Fibroblast of skin of back (primary cell): Measurements from ENCODE around the gene ZIM2.

Experiments used
- DNase-seq: peaks from one replicate; pipeline ENCODE4 v3.0.0-alpha.2; 2013

ZIM2 gene

DNA sequence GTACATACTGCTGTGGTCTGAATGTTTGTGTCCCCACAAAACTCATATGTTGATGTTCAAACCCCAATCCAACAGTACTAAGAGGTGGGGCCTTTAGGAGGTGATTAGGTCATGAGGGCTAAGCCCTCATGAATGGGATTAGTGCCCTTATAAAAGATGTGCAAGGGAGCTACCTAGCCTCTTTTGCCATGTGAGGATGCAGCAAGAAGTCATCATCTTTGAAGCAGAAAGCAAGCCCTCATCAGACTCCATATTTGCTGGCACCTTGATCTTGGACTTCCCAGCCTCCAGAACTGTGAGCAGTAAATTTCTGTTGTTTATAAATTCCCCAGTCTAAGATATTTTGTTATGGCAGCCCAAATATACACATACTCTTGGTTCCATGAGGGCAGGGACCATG is 33.9 kb downstream of the ZIM2 start:
- DNase-seq = no peak

DNA sequence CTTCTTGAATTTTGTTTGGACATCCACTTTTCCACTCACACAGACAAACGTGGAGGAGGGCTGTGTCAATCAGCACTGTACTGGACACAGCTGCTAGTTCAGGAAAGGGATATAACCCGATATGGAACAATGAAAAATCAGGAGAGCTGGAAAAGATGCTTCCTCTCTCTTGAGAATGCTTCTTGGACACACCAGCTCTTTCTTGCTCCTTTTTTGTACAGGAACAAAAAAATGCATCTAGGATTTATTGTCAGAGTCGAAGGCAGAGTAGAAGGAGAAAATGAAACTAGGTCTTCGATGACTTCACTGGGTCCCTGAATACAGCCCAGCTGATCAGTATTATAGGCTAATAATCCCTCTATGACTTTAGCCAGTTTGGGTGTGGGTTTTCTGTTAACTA is 62.2 kb downstream of the ZIM2 start:
- DNase-seq = no peak

DNA sequence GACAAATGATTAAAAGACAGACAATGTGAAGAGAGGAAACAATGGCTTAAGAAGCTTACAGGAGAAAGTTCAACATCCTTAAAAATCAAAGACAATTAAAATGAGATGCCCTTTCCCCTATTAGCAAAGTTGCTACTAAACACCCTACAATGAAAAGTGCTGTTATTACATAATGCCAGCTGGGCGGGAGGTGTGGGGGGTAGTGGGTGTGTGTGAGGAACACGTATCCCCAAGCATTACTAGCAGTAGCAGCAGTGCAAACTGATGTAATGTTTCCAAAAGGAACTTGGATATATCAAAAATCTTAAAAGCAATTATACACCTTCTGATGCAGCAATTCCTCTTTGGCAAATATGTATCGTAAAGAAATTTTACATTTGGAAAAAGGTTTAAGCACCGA is 70.9 kb downstream of the ZIM2 start:
- no peak for DNase-seq

DNA sequence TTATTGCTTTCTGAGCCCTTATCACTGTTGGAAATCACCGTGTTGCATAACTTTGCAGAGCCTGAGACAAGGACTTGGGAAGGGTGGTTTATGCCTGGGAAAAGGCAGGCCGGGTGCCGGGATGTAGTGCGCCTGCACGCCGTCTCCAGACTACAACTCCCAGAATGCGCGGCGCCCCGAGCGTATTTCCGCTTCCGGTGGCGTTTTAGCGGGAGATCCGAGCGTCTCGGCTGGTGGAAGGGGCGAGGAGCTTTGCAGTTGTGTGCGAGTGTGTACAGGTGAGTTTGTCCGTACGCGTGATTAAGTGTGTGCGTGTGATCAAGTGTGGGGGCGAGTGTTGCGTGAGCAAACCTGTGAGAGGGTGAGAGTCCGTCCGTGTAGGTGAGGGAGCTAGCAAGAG is 75.4 kb downstream of the ZIM2 start:
- DNase-seq = peak; percentile 38

DNA sequence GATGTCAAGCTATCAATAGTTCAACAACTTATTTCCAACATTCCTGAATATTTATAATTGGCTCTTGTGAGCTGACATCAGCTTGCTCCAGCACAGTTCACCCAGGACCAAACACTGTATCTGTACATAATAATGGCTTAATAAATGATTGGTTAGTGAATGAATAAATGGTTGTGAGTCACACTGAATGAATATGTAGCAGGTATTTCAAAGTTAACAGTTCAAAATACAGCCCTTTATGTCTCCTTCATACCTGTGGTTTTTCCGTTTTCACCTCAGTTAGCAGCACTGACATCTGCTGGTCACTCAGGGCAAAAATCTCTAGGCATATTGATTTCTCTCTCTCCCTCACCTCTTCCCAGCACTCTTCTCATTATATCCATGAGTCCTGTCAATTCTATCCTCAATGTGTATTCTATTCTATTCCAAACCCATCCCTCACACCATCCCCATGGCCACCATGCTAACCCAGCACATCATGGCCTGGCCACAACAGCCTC is 76.3 kb downstream of the ZIM2 start:
- no peak for DNase-seq

DNA sequence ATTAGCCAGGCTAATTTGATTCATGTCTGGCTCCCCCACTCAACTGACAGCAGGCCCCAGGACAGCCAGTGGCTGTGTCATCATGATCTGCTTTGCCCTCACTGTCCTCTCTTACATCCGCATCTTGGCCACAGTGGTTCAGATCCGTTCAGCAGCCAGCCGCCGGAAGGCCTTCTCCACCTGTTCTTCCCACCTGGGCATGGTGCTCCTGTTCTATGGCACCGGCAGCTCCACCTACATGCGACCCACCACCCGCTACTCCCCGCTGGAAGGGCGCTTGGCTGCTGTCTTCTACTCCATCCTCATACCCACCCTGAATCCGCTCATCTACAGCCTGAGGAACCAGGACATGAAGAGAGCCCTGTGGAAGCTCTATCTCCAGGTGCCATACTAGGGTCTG is 79.7 kb downstream of the ZIM2 start:
- no peak for DNase-seq

DNA sequence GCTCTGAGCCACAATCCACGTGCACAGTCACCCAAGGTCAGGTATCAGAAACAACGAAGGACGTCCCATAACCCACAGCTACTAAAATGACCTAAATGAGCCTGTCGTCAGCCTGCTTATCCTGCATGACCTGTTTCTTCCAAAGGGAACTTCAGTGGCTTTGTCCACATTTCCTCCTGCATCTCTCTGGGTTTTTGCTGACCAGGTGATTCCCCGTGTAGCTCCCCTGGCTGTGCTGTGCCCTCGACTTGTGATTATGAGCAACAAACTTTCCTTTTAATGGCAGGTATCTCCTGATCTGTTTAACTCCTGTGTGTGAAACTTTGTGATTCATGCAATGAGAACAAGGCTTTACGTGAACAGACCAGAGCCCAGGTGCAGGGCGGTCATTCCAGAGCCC is 81.0 kb downstream of the ZIM2 start:
- no peak for DNase-seq

DNA sequence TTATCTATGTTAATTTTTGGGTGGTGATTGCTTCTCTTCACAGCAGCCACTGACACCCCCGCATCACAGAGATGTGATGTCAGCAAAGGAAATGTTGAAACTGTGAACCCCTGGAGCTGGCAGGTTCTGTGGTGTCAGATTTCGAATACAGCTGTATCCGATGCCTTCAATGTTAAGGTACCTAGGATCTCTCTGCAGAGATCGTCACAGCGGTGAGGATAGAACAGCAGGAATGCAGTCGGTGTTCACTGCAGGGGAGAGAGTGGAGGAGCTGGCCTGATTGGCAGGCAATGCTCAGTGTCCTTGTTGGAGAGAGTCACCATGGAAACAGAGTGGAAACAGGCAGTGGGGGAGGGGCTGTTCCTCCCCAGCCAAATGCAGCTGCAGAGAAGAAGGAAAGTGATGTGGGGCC is 89.4 kb downstream of the ZIM2 start:
- no peak for DNase-seq

DNA sequence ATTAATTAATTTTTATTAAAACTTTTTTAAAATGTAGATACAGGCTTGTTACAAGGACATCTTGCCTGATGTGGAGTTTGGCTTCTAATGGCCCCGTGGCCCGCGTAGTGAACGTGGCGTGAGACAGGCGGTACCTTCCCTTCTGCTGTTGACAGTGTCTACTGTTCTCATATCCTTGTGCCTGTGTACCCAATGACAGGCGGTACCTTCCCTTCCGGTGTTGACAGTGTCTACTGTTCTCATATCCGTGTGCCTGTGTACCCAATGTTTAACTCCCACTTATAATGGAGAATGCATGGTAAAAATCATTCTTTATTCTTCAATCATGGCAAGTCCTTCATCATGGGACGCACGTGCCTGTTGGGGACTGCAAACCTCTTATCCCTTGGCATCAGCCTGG is 89.9 kb downstream of the ZIM2 start:
- no peak for DNase-seq

DNA sequence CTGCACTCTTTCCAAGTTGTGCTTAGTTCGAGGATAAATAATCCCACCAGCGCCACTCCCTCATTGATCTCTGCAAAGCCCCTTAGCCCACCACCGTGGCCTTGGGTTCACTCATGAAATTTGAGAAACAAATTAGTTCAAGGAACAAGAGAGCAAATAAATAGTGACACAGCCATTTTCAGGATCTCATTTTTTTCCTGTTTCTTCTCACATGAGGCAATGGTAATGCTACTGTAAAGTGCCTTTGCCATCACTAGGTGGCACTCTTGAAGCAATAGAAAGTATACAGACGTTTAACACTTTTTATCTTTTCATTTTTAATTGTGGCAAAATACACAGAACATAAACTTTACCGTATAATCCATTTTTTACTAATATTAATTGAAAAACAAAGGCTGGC is 92.1 kb downstream of the ZIM2 start:
- DNase-seq = no peak

DNA sequence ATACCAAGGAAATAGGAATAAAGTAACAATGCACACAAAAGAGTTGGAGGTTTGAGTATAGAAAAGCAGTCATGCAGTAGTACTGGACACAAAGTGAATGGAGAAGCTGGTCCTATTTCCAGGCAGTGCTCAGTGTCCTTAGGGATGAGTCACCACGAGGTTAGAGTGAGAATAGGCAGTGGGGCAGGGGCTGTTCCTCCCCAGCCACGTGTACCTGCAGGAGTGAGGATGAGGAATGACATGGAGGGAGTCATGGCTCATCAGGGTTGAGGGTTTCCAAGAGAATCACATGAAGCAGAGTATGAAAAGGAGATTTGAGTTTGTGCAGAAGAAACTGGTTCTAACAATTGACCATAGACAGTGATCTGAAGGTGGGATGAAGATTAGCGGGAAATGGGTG is 94.2 kb downstream of the ZIM2 start:
- DNase-seq = no peak

DNA sequence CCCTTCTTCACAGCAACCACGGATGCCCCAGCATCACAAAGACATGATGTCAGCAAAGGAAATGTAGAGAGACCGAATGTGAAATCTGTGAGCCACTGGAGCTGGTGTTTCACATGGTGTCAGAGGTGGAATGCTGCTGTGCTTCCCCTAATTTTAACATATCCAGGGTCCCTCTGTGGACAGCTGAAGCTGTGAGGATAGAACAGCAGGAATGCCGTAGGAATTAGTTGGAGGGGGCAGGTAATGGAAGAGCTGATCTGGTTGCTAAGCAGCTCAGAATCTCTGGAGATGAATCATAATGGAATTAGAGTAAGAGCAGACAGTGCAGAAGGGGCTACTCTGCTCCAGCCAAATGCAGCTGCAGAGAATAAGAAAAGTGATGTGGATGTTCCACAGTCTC is 100.0 kb downstream of the ZIM2 start:
- no peak for DNase-seq

DNA sequence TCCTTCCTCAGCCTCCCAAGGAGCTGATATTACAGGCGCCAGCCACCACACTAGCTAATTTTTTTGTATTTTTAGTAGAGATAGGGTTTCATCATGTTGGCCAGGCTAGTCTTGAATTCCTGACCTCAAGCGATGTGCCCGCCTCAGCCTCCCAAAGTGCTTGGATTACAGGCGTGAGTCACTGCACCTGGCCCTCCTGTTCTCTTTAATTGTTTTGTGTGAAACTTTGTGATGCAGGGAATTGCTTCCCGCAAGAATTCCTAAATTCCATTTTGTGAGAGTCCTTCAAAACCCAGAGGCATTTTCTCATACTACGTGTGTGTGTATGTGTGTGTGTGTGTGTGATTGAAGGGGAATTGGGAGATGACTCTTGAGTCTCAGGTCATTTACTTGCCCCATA is 104.0 kb downstream of the ZIM2 start:
- DNase-seq = no peak

DNA sequence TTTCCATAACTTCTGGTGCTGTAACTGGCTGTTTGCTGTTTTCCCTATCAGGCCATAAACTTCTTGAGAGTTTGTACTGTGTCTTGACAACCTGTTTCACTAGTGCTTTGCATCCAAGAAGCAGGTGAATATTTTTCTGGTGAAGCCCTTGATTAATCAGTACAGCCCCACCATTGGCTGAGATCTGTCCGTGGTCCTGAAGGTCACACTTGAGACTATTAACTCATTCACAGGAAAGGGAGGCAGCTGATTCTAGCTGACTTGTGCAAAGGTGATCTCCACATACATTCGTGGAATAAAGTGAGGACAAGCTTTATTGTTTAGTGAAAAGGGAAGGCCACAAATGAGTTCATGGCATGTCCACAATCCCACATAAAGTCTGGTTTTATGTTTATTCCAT is 107.5 kb downstream of the ZIM2 start:
- DNase-seq = no peak

DNA sequence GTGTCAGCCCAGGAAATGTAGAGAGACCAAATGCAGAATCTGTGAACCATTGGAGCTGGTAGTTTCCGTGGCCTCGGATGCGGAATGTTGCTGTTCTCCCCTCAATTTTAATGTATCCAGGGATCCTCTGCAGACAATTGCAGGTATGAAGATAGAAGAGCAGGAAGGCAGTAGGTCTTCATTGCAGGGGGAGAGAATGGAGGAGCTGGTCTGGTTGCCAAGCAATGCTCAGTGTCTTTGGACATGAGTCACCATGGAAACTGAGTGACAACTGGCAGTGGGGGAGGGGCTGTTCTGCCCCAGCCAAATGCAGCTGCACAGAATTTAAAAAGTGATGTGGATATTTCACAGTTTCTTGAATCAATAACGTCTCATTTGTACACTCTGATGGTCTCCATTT is 112.8 kb downstream of the ZIM2 start:
- DNase-seq = no peak

DNA sequence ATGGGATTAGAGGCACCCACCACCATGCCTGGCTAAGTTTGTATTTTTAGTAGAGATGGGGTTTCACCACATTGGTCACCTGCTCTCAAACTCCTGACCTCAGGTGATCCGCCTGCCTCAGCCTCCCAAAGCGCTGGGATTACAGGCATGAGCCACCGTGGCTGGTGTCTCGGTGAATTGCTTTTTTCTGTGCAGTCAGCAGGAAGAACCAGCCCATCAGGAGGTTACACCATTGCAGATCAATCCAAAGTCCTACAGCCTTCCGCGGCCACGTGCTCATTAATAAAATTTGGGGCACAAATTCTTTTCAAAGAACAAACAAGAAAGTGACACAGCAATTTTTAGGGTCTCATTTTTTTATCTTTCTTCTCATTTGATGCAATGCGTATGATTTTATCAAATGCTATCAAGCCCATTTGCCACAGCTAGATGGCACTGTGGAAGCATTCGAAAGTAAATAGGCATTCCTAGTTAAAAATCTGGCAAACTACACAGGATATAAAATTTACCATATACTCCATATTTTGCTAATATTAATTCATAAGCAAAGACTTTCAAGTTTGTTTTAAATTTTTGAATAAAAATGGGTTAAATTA is 114.6 kb downstream of the ZIM2 start:
- no peak for DNase-seq
